Mesenchymal stem cell (in vitro differentiated cells and primary cell): ENCODE data around the gene ESRRG.

Source experiments
- DNase-seq: peaks from one replicate; pipeline ENCODE4 v3.0.0-alpha.2; 2013
- H2AFZ ChIP-seq: one replicate; pipeline ENCODE4 v1.6.1; 2013; ENCODE audit warnings: low read depth, mild to moderate bottlenecking, control low read depth, inconsistent platforms, low read length, moderate library complexity
- H2AK5ac ChIP-seq: 2 replicates; pipeline ENCODE4 v1.6.1; 2013; ENCODE audit warnings: low read length, moderate library complexity, mild to moderate bottlenecking, inconsistent platforms; ENCODE audit not compliant: severe bottlenecking
- H2BK120ac ChIP-seq: one replicate; pipeline ENCODE4 v1.6.1; 2013; ENCODE audit warnings: low read depth, mild to moderate bottlenecking, inconsistent platforms, low read length, moderate library complexity
- H2BK12ac ChIP-seq, 2 experiments: one replicate each; pipeline ENCODE4 v1.6.1; 2013; ENCODE audit warnings: inconsistent platforms in 2 of 2, low read length in 2 of 2, mild to moderate bottlenecking in 2 of 2, moderate library complexity in 2 of 2, control low read depth in 1 of 2
- H2BK15ac ChIP-seq: one replicate; pipeline ENCODE4 v1.6.1; 2013; ENCODE audit warnings: mild to moderate bottlenecking, low read depth, inconsistent platforms; ENCODE audit not compliant: poor library complexity, severe bottlenecking
- H2BK5ac ChIP-seq: 2 replicates; pipeline ENCODE4 v1.6.1; 2013; ENCODE audit warnings: low read depth, mild to moderate bottlenecking, low read length, control low read depth, inconsistent platforms; ENCODE audit not compliant: poor library complexity, severe bottlenecking
- H3K14ac ChIP-seq, 2 experiments: one replicate each; pipeline ENCODE4 v1.6.1; 2013; ENCODE audit warnings: inconsistent platforms in 2 of 2, low read length in 2 of 2, control low read depth in 1 of 2, mild to moderate bottlenecking in 1 of 2, moderate library complexity in 1 of 2
- H3K18ac ChIP-seq, 2 experiments: one replicate each; pipeline ENCODE4 v1.6.1; 2013; ENCODE audit warnings: inconsistent platforms in 2 of 2, low read length in 2 of 2, control low read depth in 1 of 2, low read depth in 1 of 2, mild to moderate bottlenecking in 1 of 2
- H3K23ac ChIP-seq, 2 experiments: one replicate each; pipeline ENCODE4 v1.6.1; 2013; ENCODE audit warnings: inconsistent platforms in 2 of 2, low read length in 2 of 2, mild to moderate bottlenecking in 2 of 2, moderate library complexity in 2 of 2, control low read depth in 1 of 2
- H3K27ac ChIP-seq: 2 replicates; pipeline ENCODE4 v1.5.1; 2013; ENCODE audit warnings: mild to moderate bottlenecking, moderate library complexity, low read length, control low read depth, inconsistent platforms; ENCODE audit not compliant: poor library complexity, severe bottlenecking
- H3K27me3 ChIP-seq, 2 experiments: 2 replicates each; pipeline versions ENCODE4 v1.6.1 to v1.7.0; 2013; ENCODE audit warnings: low read length in 2 of 2, mild to moderate bottlenecking in 2 of 2, moderate library complexity in 2 of 2, control low read depth in 1 of 2, inconsistent platforms in 1 of 2; ENCODE audit not compliant: control insufficient read depth in 1 of 2, insufficient read depth in 1 of 2
- H3K36me3 ChIP-seq, 2 experiments: 2 replicates each; pipeline versions ENCODE4 v1.6.1 to v1.7.0; 2013; ENCODE audit warnings: low read length in 2 of 2, control low read depth in 1 of 2, inconsistent platforms in 1 of 2, low read depth in 1 of 2, mild to moderate bottlenecking in 1 of 2; ENCODE audit not compliant: insufficient read depth in 2 of 2, control insufficient read depth in 1 of 2
- H3K4ac ChIP-seq, 2 experiments: one replicate each; pipeline ENCODE4 v1.6.1; 2013; ENCODE audit warnings: inconsistent platforms in 2 of 2, low read length in 2 of 2, mild to moderate bottlenecking in 2 of 2, moderate library complexity in 2 of 2, control low read depth in 1 of 2, low read depth in 1 of 2
- H3K4me1 ChIP-seq: 2 replicates; pipeline ENCODE4 v1.6.1; 2013; ENCODE audit warnings: low read depth, low read length, control low read depth; ENCODE audit not compliant: control insufficient read depth, insufficient read depth
- H3K4me2 ChIP-seq: 2 replicates; pipeline ENCODE4 v1.6.1; 2013; ENCODE audit warnings: low read length, mild to moderate bottlenecking, inconsistent platforms; ENCODE audit not compliant: poor library complexity, severe bottlenecking
- H3K4me3 ChIP-seq, 2 experiments: 2 replicates each; pipeline versions ENCODE4 v1.5.1 to v1.7.0; 2013; ENCODE audit warnings: low read length in 2 of 2, mild to moderate bottlenecking in 2 of 2, control low read depth in 1 of 2, low read depth in 1 of 2; ENCODE audit not compliant: insufficient read depth in 1 of 2
- H3K79me1 ChIP-seq: replicated peaks from 2 replicates; pipeline ENCODE4 v1.6.1; 2013; ENCODE audit warnings: mild to moderate bottlenecking, control low read depth, low read length, inconsistent platforms; ENCODE audit not compliant: poor library complexity, severe bottlenecking
- H3K9ac ChIP-seq: 2 replicates; pipeline ENCODE4 v1.7.0; 2013; ENCODE audit warnings: mild to moderate bottlenecking, low read length, moderate library complexity
- H3K9me3 ChIP-seq: 2 replicates; pipeline ENCODE4 v1.7.0; 2013; ENCODE audit warnings: mild to moderate bottlenecking, low read length; ENCODE audit not compliant: control insufficient read depth
- H4K8ac ChIP-seq: one replicate; pipeline ENCODE4 v1.6.1; 2013; ENCODE audit warnings: inconsistent platforms, mild to moderate bottlenecking, low read length, moderate library complexity
- H4K91ac ChIP-seq: one replicate; pipeline ENCODE4 v1.6.1; 2013; ENCODE audit warnings: mild to moderate bottlenecking, low read length, inconsistent platforms
- WGBS: methylation state at CpG from one replicate; pipeline ENCODE4 v1.1.7; 2013; ENCODE audit warnings: mixed read lengths; 5-methylcytosine and 5-hydroxymethylcytosine counted together

ESRRG gene

DNA sequence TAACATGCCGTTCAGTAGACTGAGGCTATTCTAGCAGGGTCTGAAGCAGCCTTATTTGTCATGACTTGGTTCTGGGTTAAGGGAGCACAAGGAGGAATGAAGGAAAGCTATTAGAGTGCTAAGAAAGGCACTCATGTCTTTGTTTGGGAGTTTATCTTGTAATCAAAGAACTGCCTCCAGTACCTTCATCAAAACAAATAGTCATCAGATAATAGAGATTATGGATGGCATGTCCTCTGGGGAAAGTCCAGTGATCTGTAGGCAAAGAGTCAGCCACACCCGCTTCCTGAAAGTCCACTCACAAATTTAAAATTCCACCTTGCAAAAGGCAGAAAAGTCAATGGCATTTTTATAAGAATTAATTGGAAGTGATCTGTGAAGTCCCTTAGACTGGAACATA, 56.8 kb downstream of the ESRRG start:
- Histone ChIP-seq H2AK5ac (no peak overlapping the region), H2AFZ (no peak overlapping the region), H3K4me2 (no peak overlapping the region), H3K27ac (no peak overlapping the region), H3K27me3 (no peaks in the 10 kb centered on the region), H3K4ac (no peak overlapping the region), H3K36me3 (no peaks in the 10 kb centered on the region), H3K23ac (no peak overlapping the region), H3K9me3 (no peaks in the 10 kb centered on the region), H3K4me1 (no peaks in the 10 kb centered on the region), H3K18ac (peak overlapping the region in 1 of 2 experiments; percentile 54), H3K4me3 (no peak overlapping the region), H2BK120ac (no peak overlapping the region), H3K9ac (no peak overlapping the region), H3K79me1 (no peaks in the 10 kb centered on the region), H3K14ac (no peak overlapping the region), H2BK12ac (peak overlapping the region in 1 of 2 experiments; percentile 39), H2BK15ac (no peak overlapping the region), H4K8ac (no peak overlapping the region), H4K91ac (no peak overlapping the region), H2BK5ac (no peak overlapping the region)
- DNase-seq, result no peak
- 77% methylated on average over 2 of the region's 2 CpGs for WGBS

GRCh38 chr1:216665856-216666255, 57.4 kb downstream of the ESRRG start:
- H2AFZ ChIP-seq, result no peak overlapping the region
- no peak overlapping the region for H3K14ac ChIP-seq
- no peak overlapping the region for H4K91ac ChIP-seq
- H2BK12ac ChIP-seq, result no peak overlapping the region
- no peak overlapping the region for H3K23ac ChIP-seq
- no peak overlapping the region for H3K4me3 ChIP-seq
- H3K36me3 ChIP-seq, result no peaks in the 10 kb centered on the region
- H2BK120ac ChIP-seq, result no peak overlapping the region
- H2BK15ac ChIP-seq, result no peak overlapping the region
- no peak overlapping the region for H2AK5ac ChIP-seq
- no peak overlapping the region for H2BK5ac ChIP-seq
- H3K9me3 ChIP-seq, result no peaks in the 10 kb centered on the region
- H3K27me3 ChIP-seq, result no peaks in the 10 kb centered on the region
- H3K4me1 ChIP-seq, result no peaks in the 10 kb centered on the region
- no peak for DNase-seq
- no peak overlapping the region for H3K18ac ChIP-seq
- H3K79me1 ChIP-seq, result no peaks in the 10 kb centered on the region
- H3K9ac ChIP-seq, result no peak overlapping the region
- H3K4ac ChIP-seq, result no peak overlapping the region
- no peak overlapping the region for H3K4me2 ChIP-seq
- no peak overlapping the region for H4K8ac ChIP-seq
- H3K27ac ChIP-seq, result no peak overlapping the region

- no peak overlapping the region for H3K18ac ChIP-seq
- H3K14ac ChIP-seq, result no peak overlapping the region
- H3K4ac ChIP-seq, result no peak overlapping the region
- H4K8ac ChIP-seq, result no peak overlapping the region
- no peaks in the 10 kb centered on the region for H3K27me3 ChIP-seq
- H2AK5ac ChIP-seq, result no peak overlapping the region
- H3K9me3 ChIP-seq, result no peaks in the 10 kb centered on the region
- H3K36me3 ChIP-seq, result no peaks in the 10 kb centered on the region
- no peaks in the 10 kb centered on the region for H3K79me1 ChIP-seq
- no peaks in the 10 kb centered on the region for H3K4me1 ChIP-seq
- no peak overlapping the region for H2BK120ac ChIP-seq
- peak; percentile 79 for DNase-seq
- no peak overlapping the region for H2AFZ ChIP-seq
- no peak overlapping the region for H3K23ac ChIP-seq
- no peak overlapping the region for H3K9ac ChIP-seq
- no peak overlapping the region for H3K4me3 ChIP-seq
- no peak overlapping the region for H2BK5ac ChIP-seq
- no peak overlapping the region for H3K27ac ChIP-seq
- no peak overlapping the region for H2BK15ac ChIP-seq
- WGBS, result no CpG with 5 or more reads among the region's 1 CpG
- H2BK12ac ChIP-seq, result no peak overlapping the region
- no peak overlapping the region for H4K91ac ChIP-seq
- no peak overlapping the region for H3K4me2 ChIP-seq
These were observed 57.8 kb downstream of the ESRRG start for GRCh38 chr1:216665406-216665805.

DNA sequence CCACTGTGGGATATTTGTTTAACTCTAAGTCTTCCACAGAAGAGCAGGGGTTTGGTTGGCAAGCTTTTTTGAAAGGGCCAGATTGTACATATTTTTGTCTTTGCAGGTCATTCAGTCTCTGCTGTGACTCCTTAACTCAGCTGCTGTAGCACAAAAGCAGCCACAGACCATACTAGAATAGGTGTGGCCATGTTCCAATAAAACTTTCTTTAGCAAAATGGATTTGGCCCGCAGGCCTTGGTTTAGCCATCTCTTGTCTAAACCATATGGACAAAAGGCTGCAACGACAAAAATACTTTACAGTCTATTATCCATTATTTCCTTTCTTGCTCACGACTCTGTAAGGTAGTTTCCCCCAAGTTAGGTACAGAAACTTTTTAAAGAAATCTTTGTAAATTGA, 60.5 kb downstream of the ESRRG start:
- Histone ChIP-seq H3K14ac (no peak overlapping the region), H3K27ac (no peak overlapping the region), H2BK12ac (no peak overlapping the region), H3K9me3 (no peaks in the 10 kb centered on the region), H3K79me1 (no peaks in the 10 kb centered on the region), H3K27me3 (no peaks in the 10 kb centered on the region), H2AK5ac (no peak overlapping the region), H3K18ac (no peak overlapping the region), H3K4ac (no peak overlapping the region), H3K4me1 (no peaks in the 10 kb centered on the region), H4K8ac (no peak overlapping the region), H2BK15ac (no peak overlapping the region), H3K4me3 (no peak overlapping the region), H3K9ac (no peak overlapping the region), H2AFZ (no peak overlapping the region), H3K4me2 (no peak overlapping the region), H2BK120ac (no peak overlapping the region), H3K36me3 (no peaks in the 10 kb centered on the region), H2BK5ac (no peak overlapping the region), H4K91ac (no peak overlapping the region), H3K23ac (no peak overlapping the region)
- 93% methylated on average over 1 of the region's 3 CpGs for WGBS
- DNase-seq, result no peak
